ENCODE data around the gene GALNT10.
A peak's percentile ranks its signal among the peaks of the same experiment; 100 is the strongest.

GALNT10 gene

DNA sequence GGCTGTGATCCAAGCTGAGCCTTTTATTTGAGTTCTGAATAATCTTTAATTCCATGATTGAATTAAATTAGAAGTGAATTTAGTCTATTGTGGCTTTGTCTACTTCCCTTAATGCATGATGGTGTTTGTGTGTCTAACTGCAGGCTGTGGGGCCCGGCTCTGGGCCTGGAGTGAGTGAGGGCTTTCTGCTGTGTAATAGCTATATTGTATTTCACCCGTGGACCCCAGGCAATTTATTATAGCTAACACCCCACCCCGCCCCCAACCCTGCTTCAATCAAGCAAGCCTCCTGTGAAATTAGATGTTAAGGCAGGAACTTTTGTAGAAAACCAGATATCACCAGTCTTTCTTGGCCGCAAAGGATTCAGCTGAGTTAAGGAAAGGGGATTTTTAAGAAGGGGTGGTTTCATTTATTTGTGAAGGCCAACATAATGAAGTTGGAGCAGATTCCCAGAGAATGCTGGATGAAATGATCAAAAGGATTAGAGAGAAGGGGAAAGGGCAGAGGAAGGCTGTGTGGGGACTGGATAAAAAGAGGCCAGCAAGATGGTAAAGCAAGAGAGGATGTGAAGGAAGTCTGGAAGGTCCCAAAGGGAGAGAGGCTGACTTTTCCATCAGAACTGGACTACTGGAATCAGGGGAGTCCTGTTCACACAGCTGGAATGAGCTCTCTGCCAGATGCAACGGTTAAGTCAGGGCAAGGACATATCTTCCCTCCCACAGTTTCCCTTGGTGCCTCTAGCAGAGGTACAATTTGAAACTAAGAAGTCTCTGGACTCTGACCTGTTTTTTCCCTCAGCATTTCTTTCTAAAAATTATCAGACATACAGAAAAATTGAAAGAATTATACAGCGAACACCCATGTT is 129.9 kb downstream of the GALNT10 start:
- peak; percentile 24 for DNase-seq (ENCODE audit: low read depth)

DNA sequence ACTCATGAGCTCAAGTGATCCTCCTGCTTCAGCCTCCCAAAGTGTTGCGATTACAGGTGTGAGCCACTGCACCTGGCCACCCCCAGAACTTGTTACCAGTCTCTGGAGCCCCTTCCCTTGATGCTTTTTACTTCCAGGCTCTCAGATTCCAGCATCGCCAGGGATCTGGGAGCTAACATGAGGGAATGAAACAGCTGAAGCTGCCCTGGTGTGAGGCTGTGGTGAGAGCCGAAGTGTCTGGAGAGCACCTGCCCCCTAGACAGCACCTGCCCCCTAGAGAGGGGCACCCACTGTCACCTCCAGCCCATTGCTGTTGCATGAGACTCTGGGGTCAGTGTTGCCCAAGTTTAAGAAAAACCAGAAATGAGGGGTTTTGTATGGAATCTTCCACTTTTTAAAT is 131.0 kb downstream of the GALNT10 start:
- no peak for DNase-seq (ENCODE audit: low read depth)

DNA sequence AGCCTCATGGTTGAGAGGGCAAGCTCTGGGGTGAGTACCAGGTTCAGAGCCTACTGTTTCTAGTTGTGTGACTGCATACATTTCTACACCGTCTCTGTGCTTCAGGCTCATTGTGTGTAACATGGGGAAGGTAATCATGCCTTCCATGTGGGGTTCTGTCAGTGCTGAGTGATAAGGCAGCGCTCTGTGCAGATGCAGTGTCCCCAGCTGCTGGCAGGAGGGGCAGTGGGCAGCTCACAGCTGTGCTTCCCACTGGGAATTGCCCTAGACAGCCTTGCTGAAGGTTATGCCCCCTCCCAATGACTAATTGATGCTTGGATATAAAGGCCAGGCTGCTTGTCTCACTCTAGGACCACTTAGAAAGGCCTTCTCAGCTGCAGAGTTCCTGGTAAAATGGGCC is 133.5 kb downstream of the GALNT10 start:
- DNase-seq (ENCODE audit: low read depth), result no peak

DNA sequence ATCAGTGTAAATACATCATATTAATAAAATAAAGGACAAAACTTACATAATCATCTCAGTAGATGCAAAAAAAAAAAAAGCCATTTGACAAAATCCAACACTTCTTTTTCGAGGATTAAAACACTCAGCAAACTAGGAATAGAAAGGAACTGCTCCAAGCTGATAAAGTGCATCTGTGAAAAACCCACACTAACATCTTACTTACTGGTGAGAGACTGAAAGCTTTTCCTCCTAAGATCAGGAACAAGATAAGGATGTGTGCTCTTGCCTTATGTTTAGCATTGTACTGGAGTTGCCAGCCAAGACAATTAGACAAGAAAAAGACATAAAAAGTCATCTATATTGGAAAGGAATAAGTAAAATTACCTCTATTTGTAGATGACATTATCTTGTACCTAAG is 135.0 kb downstream of the GALNT10 start:
- no peak for DNase-seq (ENCODE audit: low read depth)

DNA sequence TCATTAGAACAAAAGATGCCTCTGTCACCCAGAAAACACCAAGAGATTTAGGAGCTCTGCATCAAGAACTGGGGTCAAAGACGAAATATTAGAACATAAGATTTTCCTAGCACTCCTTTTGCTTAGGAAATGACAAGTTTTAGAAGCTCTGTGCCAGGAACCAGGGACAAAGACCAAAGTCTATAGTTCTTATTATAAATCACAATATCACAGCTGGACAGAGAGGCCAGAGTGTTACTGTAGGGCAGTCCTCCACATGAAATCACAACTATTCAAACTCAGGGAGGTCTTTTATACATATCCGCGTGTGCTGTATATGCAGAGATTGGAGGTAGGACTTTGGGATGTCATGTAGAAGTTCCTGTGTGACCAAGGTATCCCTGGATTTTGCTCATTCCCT is 138.5 kb downstream of the GALNT10 start:
- DNase-seq (ENCODE audit: low read depth), result no peak

DNA sequence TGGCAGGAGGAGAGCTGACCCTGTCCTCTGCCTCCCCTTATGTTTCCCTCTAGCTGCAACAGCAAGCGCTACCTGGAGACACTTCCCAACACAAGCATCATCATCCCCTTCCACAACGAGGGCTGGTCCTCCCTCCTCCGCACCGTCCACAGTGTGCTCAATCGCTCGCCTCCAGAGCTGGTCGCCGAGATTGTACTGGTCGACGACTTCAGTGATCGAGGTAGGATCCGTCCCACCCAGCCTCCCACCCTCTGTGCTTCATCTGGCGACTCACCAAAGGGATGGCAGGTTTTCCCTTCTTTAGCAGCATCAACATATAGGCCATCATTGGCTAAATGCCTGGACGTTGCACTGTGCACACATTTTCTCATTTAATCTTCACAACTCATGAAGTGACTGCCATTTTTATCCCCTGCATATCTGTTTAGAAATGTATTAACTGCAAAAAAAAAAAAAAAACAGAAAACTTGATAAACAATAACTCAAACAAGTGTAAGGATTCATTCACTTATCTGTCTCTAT is 139.0 kb downstream of the GALNT10 start:
- DNase-seq (ENCODE audit: low read depth), result no peak

DNA sequence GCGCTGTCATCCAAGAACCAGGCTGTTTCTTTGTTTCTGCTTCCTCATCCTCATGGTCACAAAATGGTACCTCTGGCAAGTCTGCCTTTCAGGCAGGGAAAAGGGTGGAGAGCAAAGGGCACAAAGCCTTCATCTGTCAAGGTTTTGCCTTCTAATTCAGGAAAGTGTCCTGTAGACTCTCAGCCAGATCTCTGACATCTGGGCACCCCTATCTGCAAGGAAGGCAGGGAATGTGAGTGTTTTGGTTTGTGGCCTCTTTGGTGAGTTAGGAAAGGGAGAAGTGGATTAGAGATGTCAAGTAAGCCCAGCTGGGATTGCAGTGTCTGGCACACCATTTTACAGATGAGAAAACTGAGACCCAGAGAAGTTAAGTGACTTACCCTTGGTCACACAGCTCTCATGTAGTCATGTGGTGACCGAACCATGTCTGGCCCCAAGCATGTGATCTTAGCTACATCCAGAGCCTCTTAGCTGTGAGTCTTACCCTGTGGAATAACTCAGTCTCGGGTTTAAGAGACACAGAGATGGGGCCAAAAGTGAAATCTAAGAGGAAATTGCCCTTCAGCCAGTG is 139.6 kb downstream of the GALNT10 start:
- no peak for DNase-seq (ENCODE audit: low read depth)

DNA sequence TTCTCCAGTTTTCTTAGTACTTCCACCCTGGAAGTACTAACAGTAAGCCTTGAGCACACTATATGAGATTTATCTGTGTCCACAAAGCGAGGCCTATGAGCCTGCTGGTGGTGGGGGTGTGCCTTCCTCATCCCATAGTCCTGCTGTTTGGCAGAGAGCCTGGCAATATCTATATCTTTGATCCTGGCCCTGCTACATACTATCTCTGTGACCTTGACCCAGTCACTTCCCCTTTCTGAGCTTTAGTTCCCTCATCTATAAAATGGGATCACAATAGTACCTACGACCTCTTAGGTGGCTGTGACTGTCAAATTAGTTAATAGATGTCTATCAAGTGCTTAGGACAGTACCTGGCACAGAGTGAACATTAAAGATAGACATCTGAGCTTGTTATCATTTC is 140.7 kb downstream of the GALNT10 start:
- DNase-seq (ENCODE audit: low read depth), result no peak

DNA sequence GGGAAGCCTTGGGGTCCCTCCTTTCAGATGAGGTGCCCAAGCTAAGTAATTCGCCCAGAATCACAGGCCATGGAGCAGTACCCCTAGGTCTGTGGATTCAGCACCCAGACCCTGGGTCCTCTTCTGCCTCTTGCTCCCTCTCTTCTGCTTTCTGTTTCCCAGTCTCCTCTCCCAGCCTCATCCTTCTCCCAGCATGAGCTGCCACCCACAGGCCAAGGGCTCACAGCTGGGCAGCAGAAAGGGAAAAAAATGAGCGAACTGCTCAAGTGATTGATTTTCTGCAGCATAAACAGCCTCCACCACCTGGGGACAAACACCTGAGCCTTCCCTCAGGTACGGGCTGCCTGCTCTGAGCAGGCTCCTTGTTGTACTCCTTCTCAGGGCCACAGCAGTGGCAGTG is 141.4 kb downstream of the GALNT10 start:
- DNase-seq (ENCODE audit: low read depth), result no peak

DNA sequence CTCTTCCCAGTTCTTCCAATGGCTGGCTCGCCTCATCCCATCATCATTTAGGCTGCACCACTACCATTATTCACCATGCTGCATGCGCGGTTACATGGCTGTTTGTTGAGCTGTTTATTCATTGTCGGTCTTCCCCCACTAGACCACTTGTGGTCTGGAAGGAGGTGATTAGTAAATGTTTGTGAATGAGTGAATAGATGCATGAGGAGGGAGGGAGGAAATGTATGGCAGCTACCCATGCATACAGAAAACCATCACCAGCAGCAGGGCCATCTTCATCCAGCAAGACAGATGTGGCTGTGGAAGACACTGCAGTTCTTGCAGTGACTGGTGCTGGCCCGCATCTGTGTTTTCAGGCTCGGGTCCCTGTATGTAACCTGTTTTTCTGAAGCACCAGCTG is 141.9 kb downstream of the GALNT10 start:
- DNase-seq (ENCODE audit: low read depth), result no peak

DNA sequence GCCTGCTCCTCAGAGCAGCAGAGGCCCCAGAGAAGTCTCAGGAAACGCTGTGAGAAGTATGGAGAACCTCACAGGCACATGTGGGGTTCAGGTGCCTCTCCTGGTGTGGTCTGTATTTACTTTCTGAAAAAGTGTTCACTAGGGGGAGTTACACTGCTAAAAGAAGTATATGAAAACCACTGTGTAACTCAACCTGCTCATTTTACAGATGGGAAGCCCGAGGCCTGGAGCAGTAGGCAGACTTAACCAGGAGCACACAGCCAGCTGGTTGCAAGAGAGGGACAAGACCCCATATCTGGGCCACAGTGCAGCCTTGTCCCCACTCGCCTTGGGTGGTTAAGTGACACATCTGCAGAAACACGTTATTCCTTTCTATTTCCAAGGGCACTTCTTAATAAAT is 142.5 kb downstream of the GALNT10 start:
- no peak for DNase-seq (ENCODE audit: low read depth)

DNA sequence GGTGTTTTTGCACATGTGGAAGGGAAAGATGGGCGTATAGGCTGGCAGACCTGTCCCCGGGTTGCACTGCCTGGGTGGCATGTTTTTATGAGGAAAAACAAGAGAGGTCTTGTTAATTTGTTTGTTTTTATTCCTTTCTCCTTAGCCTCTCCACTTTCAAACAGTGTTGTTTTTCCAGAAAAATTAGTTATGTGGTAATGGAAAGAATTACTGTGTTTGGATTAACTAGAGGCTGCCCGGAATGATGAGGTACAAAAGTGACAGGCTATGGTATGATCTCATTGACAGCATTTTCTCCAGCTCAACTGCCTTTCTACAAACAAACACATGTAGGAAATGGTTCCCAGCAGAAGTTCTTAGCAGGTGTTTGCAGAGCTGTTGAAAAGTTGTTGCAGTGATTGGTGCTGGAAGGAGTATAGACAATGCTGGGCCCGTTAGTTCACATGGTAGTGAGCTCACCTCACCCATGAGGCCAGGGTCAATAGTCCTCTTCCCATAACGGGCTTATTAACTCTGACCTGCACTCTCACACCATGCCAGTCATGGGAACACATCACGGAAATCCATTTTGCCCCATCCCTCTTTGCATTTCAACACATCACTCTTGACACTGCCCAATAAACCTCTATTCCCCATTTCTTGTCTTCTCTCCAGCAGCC is 144.0 kb downstream of the GALNT10 start:
- no peak for DNase-seq (ENCODE audit: low read depth)

DNA sequence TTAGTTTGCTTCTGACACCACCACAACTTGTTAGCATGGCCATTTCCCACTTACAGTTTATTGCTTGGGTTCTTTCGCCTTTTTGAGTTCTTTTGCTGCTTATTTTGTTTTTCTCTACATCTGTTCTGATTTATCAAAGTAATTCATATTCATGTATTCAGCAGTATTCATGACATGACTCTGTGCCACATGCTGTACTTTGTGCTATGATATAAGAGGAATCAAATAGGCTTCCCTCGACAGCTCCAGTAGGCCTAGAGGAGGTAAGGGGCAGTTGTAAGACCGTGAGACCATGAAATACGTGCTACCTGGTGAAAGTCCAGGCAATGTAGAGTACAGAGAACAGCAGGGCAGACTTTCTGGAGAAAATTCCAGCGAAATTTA is 144.5 kb downstream of the GALNT10 start:
- DNase-seq (ENCODE audit: low read depth), result no peak

DNA sequence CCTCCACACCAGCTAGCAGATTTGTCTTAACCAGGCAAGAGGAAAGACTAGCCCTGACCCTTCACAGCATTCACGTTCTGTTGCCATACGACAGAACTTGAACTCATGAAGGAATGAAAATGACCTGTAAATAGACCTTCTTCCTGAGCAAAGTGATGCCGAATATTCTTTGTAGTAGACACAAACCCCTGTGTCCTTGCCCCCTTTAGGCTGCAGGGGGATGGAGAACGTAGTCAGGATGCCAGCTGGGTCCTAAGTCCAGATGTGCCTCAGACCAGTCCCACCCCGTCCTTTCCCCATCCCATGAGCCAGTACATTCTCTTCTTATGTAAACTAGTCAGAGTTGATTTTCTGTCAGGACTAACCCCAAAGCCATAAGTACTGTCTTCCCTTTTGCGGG is 151.1 kb downstream of the GALNT10 start:
- no peak for DNase-seq (ENCODE audit: low read depth)

DNA sequence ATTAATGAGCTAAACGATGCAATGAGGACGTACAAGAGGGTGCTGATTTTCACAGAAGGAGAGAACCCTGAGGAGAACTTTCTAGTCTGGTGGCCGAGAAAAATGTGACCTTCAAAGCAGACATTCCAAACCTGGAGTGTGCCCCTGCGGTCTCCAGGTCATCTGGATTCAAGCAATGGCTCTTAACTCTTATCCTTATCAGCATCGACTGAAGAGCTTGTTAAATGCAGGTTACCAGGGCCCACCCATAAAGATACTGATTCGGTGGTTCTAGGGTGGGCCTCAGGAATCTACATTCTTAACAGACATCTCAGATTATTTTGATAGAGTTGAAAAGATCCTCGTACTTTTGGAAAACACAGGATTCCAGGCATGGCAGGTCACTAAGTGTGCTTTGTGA is 151.7 kb downstream of the GALNT10 start:
- no peak for DNase-seq (ENCODE audit: low read depth)

DNA sequence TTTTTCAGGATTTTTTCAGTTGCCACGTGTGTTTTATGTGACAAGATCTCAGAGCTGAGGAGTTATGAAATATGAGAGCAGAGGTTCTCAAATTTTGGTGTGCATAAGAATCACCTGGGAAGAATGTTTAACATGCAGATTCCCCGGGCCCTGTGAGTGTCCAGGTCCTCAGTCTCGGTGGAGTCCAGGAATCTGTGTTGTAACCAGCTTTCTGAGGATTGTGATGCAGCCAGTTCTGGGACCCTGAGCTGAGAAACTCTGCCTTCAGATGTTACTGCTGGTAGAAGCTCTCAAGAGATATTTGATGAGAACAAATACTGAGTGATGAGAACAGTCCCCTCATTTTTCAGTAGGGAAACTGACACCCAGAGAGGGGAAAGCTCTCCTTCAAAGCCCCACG is 152.4 kb downstream of the GALNT10 start:
- no peak for DNase-seq (ENCODE audit: low read depth)

DNA sequence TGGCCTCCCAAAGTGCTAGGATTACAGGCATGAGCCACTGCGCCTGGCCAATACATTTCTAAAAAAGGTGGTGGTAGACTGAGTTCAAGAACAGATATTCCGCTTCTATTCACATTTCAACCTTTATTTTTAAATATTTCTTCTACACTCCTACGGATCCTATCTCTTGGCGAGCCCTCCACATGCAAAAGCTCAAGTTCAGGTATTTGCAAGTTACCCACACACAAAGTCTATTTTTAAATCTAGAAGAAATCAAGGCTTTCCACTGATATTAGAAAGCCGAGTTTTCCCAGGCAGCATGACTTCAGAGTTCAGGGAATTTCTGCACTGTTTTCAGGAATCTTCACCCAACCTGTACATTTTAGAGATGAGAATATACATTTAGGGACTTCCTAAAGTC is 153.9 kb downstream of the GALNT10 start:
- DNase-seq (ENCODE audit: low read depth), result no peak

DNA sequence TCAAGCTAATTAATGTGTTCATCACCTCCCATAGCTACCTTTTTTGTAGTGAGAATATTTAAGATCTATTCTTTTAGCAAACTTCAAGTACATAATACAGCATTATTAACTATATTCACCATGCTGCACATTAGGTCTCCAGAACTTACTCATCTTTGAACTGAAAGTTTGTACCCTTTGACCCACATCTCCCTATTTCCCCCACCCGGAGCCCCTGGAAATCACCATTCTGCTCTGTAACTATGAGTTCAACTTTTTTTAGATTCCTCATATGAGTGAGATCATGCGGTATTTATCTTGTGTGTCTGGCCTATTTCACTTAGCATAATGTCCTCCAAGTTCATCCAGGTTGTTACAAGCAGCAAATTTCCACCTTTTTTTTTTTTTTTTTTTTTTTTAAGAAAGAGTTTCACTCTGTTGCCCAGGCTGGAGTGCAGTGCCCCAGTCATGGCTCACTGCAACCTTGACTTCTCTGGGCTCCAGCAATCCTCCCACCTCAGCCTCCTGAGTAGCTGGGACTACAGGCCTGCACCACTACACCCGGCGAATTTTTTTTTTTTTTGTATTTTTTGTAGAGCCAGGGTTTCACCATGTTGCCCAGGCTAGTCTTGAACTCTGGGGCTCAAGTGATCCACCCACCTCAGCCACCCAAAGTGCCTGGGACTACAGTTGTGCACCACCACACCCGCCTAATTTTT is 154.9 kb downstream of the GALNT10 start:
- DNase-seq (ENCODE audit: low read depth), result no peak

DNA sequence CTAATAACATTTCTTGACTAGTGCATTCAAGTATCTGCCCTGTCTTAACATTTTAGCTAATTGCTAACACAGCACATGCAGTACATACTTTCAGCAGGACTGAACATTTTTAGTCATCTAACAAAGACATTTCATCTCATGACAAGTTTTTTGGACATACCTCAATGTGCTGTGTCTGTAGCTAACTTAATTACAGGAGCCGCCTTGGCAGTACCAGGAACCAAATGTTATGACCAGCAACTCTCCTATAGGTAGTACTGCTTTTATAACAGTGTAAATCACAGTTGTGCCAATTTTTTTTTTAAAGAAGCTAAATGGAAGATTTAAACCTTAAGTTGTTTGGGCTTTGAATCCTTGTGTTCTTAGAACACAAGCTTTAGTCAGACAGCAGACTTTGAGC is 155.9 kb downstream of the GALNT10 start:
- DNase-seq (ENCODE audit: low read depth), result no peak

DNA sequence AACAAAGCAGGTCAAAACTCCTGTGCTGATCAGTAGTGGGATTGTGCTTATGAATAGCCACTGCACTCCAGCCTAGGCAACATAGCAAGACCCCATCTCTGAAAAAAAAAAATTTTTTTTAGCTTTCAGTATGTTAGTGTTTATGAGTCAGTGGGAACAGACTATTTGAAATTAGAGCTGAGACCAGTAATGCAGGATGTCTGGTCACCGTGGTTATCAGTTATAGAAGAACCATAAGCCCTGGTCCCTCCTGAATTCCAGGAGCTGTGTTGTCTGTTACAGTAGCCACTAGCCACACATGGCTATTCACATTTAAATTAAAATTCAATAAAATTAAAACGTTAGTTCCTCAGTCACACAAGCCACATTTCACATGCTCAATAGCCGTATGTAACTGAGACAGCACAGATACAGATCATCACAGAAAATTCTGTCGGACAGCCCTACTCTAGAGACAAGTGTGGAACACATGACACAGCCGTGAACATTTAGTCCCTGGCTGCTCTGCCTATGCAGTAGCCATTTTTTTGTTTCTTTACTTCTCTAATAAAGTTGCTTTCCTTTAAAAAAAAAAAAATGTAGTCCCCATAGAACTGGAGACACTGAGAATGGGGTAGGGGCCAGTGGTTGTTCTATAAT is 159.2 kb downstream of the GALNT10 start:
- DNase-seq (ENCODE audit: low read depth), result no peak

DNA sequence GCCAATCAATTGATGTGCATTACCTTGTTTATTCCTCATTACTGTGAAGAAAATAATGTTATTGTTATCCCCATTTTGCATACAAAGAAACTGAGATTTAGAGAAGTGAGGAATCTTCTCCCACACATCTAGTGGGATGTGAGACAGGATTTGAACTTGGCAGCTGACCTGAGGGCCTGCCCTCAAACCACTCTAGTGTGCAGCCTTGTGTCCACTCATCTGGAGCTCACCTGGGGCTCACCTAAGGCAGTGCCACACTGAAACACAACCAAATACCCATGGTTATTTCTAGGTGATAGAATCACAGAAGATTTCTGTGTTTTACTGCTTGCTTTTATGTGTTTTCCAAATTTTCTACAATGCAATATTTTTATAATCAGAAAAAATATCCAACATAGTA is 160.6 kb downstream of the GALNT10 start:
- no peak for DNase-seq (ENCODE audit: low read depth)

DNA sequence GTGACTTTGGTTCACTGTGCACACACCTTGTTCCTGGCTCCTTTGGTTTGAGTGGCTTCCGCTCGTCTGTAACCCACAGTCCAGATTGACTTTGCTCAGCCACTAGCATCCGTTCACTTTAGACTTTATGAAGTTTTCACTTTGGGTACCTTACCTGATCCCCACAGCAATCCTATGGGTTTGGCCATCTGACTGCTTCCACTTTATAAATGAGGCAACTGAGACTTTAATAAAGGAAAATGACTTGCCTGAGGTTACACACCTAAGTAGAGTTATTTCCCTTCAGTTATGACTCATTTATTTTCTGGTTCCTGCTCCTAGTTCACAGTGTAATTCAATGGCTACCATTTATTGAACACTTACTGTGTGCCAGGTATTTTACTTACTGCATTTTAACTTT is 161.0 kb downstream of the GALNT10 start:
- DNase-seq (ENCODE audit: low read depth), result no peak
